Measurements from ENCODE around the gene P4HB. TPM values are rescaled to one million over a fixed set of nuclear protein-coding genes. Genes with fewer than 3 reads are reported as not detected.

P4HB gene
- total RNA-seq, 2 experiments from 2014 or later = 388 to 577 TPM

- intact Hi-C loops (cut with micrococcal nuclease; ENCODE audit: unreplicated experiment) = no loop called here
- no peaks in the 10 kb centered on the region for H3K9me3 ChIP-seq (ENCODE audit: low read length)
- no peak for DNase-seq (ENCODE audit: low spot score)
- peaks cover 40% of the 10 kb centered on the region for H3K79me2 ChIP-seq (ENCODE audit: insufficient read depth, low read depth, low read length)
- peaks cover 100% of the 10 kb centered on the region for H3K36me3 ChIP-seq (ENCODE audit: insufficient read depth, low read length)
- POLR2A ChIA-PET = interaction anchor here (1.2 to 1.3 kb wide), 2 partner anchors 8 to 13 kb away, joined by 3 to 4 read pairs; no protein-coding TSS in a partner anchor
- no peaks in the 10 kb centered on the region for H3K9me2 ChIP-seq (ENCODE audit: insufficient read depth, low read length)
- no peak overlapping the region for H3K4me3 ChIP-seq (ENCODE audit: low read depth, low read length, poor library complexity, severe bottlenecking)
- peaks cover 12% of the 10 kb centered on the region for H3K4me1 ChIP-seq (ENCODE audit: insufficient read depth, low read length, poor library complexity, severe bottlenecking)
- H3K27ac ChIP-seq (ENCODE audit: low read depth, low read length, poor library complexity, severe bottlenecking) = no peak overlapping the region
- H2AFZ ChIP-seq (ENCODE audit: low read length) = no peak overlapping the region
- peaks cover 22% of the 10 kb centered on the region for H4K20me1 ChIP-seq (ENCODE audit: insufficient read depth, low read length)
- no peak overlapping the region for H3K4me2 ChIP-seq (ENCODE audit: low read length)
- CTCF ChIA-PET (ENCODE audit: unreplicated experiment) = no interaction called here
- TF ChIP-seq CTCF (conservative IDR thresholded peaks at IDR 0.05; ENCODE audit: low read length) (no peak), EZH2phosphoT487 (IDR thresholded peaks at IDR 0.05; ENCODE audit: borderline replicate concordance, low read depth, low read length) (no peak)
- no TSS peak for BruUV-seq (replicated peaks)
These were observed 25.7 kb upstream of the P4HB start for GRCh38 chr17:81885869-81886548.

GRCh38 chr17:81885454-81885853 is 25.1 kb upstream of the P4HB start:
- TF ChIP-seq CTCF (conservative IDR thresholded peaks at IDR 0.05; ENCODE audit: low read length) (no peak), EZH2phosphoT487 (IDR thresholded peaks at IDR 0.05; ENCODE audit: borderline replicate concordance, low read depth, low read length) (no peak)
- peaks cover 35% of the 10 kb centered on the region for H3K79me2 ChIP-seq (ENCODE audit: insufficient read depth, low read depth, low read length)
- no peak overlapping the region for H2AFZ ChIP-seq (ENCODE audit: low read length)
- H4K20me1 ChIP-seq (ENCODE audit: insufficient read depth, low read length) = peaks cover 21% of the 10 kb centered on the region
- intact Hi-C loops (cut with micrococcal nuclease; ENCODE audit: unreplicated experiment) = no loop called here
- no peak for DNase-seq (ENCODE audit: low spot score)
- H3K36me3 ChIP-seq (ENCODE audit: insufficient read depth, low read length) = peaks cover 100% of the 10 kb centered on the region
- H3K9me3 ChIP-seq (ENCODE audit: low read length) = no peaks in the 10 kb centered on the region
- CTCF ChIA-PET (ENCODE audit: unreplicated experiment) = no interaction called here
- H3K9me2 ChIP-seq (ENCODE audit: insufficient read depth, low read length) = no peaks in the 10 kb centered on the region
- peaks cover 12% of the 10 kb centered on the region for H3K4me1 ChIP-seq (ENCODE audit: insufficient read depth, low read length, poor library complexity, severe bottlenecking)
- no peak overlapping the region for H3K27ac ChIP-seq (ENCODE audit: low read depth, low read length, poor library complexity, severe bottlenecking)
- H3K4me2 ChIP-seq (ENCODE audit: low read length) = no peak overlapping the region
- H3K4me3 ChIP-seq (ENCODE audit: low read depth, low read length, poor library complexity, severe bottlenecking) = no peak overlapping the region
- POLR2A ChIA-PET = interaction anchor here (1.2 to 1.3 kb wide), 2 partner anchors 8 to 13 kb away, joined by 3 to 4 read pairs; no protein-coding TSS in a partner anchor
- BruUV-seq (replicated peaks) = no TSS peak

- H3K4me3 ChIP-seq (ENCODE audit: low read depth, low read length, poor library complexity, severe bottlenecking) = no peak overlapping the region
- no peak for DNase-seq (ENCODE audit: low spot score)
- peaks cover 30% of the 10 kb centered on the region for H3K79me2 ChIP-seq (ENCODE audit: insufficient read depth, low read depth, low read length)
- no peak overlapping the region for H2AFZ ChIP-seq (ENCODE audit: low read length)
- BruUV-seq (replicated peaks) = no TSS peak
- no peaks in the 10 kb centered on the region for H3K9me2 ChIP-seq (ENCODE audit: insufficient read depth, low read length)
- H3K36me3 ChIP-seq (ENCODE audit: insufficient read depth, low read length) = peaks cover 100% of the 10 kb centered on the region
- ChIA-PET CTCF (ENCODE audit: unreplicated experiment) (no interaction called here), POLR2A (interaction anchor here (0.6 to 1.3 kb wide), 3 partner anchors 9 to 494 kb away, joined by 3 to 4 read pairs (median 3); no protein-coding TSS in a partner anchor)
- H3K4me2 ChIP-seq (ENCODE audit: low read length) = no peak overlapping the region
- intact Hi-C loops (cut with micrococcal nuclease; ENCODE audit: unreplicated experiment) = no loop called here
- H3K9me3 ChIP-seq (ENCODE audit: low read length) = no peaks in the 10 kb centered on the region
- H3K27ac ChIP-seq (ENCODE audit: low read depth, low read length, poor library complexity, severe bottlenecking) = no peak overlapping the region
- peaks cover 7% of the 10 kb centered on the region for H3K4me1 ChIP-seq (ENCODE audit: insufficient read depth, low read length, poor library complexity, severe bottlenecking)
- peaks cover 16% of the 10 kb centered on the region for H4K20me1 ChIP-seq (ENCODE audit: insufficient read depth, low read length)
- TF ChIP-seq EZH2phosphoT487 (IDR thresholded peaks at IDR 0.05; ENCODE audit: borderline replicate concordance, low read depth, low read length) (no peak), CTCF (conservative IDR thresholded peaks at IDR 0.05; ENCODE audit: low read length) (no peak)
These were observed 24.6 kb upstream of the P4HB start for GRCh38 chr17:81884968-81885367.

Data from OCI-LY7 (cell line).